ENCODE results near the gene HINT3.

DNA sequence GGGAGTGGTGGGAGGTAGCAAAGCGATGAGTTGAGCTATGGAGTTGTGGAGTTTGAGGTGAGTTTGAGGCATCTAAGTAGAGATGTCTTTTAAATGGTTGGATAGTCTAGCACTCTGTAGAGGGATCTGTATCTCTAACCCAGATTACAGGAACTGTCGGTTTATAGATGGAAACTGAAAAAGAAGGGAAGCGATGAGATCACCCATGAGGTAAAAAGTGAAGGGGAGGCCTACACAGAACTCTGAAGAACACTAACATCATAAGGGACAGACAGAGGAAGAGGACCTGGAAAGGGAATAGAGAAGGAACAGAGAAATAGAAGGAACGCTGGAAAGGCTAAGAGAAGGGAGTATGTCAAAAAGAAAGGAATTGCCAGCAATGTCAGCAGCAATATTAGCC is 2.5 kb downstream of the HINT3 start:
- TF ChIP-seq, protein P1, sequence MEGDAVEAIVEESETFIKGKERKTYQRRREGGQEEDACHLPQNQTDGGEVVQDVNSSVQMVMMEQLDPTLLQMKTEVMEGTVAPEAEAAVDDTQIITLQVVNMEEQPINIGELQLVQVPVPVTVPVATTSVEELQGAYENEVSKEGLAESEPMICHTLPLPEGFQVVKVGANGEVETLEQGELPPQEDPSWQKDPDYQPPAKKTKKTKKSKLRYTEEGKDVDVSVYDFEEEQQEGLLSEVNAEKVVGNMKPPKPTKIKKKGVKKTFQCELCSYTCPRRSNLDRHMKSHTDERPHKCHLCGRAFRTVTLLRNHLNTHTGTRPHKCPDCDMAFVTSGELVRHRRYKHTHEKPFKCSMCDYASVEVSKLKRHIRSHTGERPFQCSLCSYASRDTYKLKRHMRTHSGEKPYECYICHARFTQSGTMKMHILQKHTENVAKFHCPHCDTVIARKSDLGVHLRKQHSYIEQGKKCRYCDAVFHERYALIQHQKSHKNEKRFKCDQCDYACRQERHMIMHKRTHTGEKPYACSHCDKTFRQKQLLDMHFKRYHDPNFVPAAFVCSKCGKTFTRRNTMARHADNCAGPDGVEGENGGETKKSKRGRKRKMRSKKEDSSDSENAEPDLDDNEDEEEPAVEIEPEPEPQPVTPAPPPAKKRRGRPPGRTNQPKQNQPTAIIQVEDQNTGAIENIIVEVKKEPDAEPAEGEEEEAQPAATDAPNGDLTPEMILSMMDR (conservative IDR thresholded peaks at IDR 0.05): no peak
- TF ChIP-seq ZFX (IDR thresholded peaks at IDR 0.05): no peak
